ENCODE measurements around the gene THTPA. TPM values are rescaled to one million over a fixed set of nuclear protein-coding genes. Genes with fewer than 3 reads are reported as not detected.

Gene THTPA
- total RNA-seq, 1 donor from 2014 or later: 20.2 TPM

DNA sequence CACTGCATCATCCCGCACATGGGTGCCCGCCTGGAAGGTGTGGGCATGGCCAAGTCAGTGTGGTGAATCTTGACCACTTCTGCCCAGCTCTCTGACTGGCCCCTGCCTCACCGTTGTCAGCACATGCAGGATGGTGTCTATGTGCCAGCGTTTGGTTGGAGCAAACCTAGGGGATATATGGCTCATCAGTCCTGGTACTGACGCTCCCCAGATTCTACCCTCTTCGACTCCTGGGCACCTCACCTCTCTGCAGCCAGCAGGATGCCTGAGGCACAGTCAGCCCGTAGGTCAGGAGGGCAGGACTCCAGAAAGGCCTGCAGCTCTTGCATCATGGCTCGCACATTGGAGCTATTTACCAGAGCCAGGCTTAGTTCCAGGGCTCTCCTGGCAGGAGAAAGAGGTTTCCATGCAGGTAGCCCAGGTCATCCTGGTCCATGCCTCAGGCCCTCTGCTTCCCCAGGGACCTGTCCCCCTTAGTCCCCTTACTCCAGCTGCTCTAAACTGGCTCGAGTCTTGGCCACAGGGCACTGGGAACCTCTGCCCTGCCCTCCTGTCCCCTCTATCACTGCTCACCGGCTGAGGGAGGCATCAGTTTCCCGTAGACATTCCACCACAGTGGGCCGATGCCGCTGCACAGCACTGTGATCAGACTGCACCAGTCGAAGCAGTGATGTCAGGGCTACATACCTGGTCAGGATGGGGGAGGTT is 7.6 kb downstream of the THTPA start:
- DNase-seq (no peak), ATAC-seq (no peak)
- intact Hi-C loops (cut with micrococcal nuclease): no loop called here

- ATAC-seq (no peak), DNase-seq (no peak)
- intact Hi-C loops (cut with micrococcal nuclease): no loop called here
Measured at GRCh38 chr14:23564181-23564812, 8.2 kb downstream of the THTPA start.

- intact Hi-C loops (cut with micrococcal nuclease): no loop called here
- ATAC-seq: no peak
- DNase-seq: no peak
Measured at GRCh38 chr14:23564876-23565275, 8.8 kb downstream of the THTPA start.

DNA sequence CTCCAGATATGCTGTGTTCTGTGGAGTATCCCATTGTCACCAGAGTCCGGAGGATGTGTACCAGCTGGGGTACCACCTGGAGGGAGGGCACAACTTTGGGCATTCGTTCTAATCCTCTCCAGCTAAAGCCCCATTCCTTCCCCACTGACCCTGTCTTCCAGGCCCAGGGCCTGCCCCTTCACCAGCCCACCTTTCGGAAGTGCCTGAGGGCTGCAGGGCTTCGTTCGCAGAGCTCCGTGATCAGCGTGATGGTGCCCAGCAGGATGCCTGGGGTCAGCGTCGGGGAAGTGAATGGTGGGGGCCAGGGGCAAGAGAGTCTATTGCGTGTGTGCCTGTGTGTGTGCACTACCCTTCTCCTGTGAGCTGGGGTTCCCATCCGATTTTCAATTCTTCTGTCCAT is 9.6 kb downstream of the THTPA start:
- ATAC-seq: no peak
- DNase-seq: no peak
- intact Hi-C loops (cut with micrococcal nuclease): no loop called here

DNA sequence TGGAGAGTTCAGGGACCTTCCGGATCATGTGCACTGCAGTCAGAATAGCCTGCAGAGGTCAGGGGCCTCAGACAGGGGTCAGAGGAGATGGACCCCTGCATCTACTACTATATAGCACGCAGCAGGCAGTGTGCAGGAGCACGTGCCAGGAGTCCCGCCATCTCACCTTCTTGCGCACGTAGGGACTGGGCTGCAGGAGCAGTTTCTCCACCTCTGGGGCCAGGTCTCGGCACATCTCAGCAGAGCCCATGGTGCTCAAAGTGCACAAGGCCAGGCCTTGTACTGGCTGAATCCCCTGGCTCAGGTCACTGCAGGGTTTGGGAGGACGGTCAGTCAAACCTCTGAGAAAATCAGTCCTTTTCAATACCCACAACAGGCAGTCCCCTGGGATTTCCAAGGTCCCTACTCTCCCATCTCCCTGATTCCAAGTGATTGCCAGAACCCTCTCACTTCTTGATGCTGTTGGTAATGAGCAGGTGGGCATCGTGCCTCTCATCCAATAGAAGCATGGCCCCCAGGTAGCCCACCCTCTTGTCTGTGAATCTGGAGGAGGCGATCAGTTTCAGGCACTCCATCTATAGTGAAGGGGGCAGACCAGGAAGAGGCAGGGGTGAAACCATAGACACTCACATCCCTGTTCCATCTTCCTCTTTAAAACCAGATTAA is 10.2 kb downstream of the THTPA start:
- DNase-seq (no peak), ATAC-seq (no peak)
- intact Hi-C loops (cut with micrococcal nuclease): no loop called here

DNA sequence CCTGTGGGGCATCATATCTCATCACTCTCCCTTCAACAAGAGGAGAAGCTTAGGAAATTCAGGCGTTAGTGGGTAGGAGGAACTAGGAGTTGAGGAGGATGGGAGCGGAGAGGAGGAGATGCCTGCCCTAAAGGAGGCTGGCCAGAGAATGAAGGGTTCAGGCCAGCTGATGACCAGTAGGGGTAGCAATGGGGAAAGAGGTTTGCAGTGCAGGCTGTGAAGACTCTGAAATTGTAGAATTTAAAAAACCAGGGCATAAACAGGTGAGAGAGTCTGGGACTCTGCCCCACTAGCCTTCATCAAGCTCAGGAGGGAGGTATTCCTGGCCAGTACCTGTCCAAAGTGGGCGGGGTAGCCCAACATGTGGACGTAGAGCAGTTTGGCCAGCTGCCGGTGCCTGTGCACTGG is 10.7 kb downstream of the THTPA start:
- DNase-seq: no peak
- intact Hi-C loops (cut with micrococcal nuclease): no loop called here
- peak; percentile 9 for ATAC-seq

DNA sequence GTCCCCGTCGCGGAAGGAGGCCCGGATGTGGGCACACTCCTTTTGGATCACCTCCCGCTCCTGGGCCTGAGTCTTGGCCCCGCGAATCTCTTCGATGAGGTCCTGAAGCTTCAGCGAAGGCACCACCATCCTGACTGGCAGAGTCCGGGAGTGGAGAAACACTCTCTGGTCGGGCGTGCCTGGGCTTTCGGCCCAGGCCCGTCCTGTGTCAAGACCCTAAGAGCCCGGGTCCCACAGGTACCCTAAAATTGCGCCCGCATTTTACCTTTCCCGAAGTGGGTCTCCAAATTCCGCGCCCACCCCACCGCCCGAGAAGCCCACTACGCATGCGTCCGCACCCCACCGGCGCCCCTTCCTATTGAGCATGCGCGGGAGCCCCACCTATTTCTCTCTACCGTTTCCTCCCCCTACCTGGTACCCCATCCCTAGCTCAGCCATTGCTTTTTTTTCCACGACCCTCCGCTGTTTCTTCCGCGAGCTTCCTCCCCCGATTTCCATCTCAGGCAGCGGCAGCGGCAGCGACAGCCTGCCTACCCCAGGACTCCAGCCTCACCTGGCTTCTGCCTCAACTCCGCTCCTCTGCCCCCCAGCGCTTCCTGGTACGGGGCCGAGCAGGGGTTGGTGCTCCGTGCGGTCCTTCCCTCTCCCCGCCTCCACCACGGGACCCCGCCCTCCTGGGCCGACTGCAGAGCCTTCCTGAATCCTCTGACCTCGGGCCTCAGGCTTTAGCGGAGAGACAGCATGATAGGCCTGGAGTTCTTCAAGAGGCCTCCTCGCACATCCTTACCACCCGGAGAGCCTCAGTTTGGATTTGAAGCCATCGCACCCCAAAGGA is 11.3 kb downstream of the THTPA start, which contains the start of gene AP1G2:
TSS of gene AP1G2 (minus strand) at position 606 of the 835 bp plus-strand sequence. CDS start at position 129, 477 bp downstream.
- peak; percentile 89 for DNase-seq
- peak; percentile 79 for ATAC-seq
- intact Hi-C loops (cut with micrococcal nuclease): no loop called here

DNA sequence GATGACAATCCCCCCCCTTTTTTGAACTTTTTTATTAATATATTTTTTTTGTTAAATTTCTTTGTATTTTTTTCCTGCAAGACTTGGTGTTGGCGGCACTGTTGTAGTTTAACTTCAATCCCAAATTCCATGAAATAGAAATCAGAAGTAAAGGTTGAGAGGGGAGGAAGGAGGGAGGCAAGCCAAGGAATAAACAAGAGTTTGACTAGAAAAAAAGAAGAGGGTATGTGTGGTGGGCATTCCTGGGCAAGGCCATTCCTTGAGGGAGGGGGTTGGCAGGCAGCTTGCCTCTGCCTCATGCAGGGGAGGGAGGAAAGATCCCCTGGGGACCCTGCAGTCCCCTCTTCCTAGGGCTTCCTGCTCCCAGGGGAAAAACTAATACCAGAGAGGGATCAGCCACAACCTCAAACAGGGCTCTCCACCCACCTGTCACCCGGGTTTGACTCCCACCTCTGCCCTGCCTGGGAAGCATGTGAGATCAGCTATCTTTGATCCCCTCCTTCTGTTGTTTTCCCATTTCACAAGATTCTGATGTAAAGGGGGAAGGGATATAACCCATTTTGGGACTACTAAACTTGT is 12.0 kb downstream of the THTPA start:
- ATAC-seq: no peak
- no peak for DNase-seq
- intact Hi-C loops (cut with micrococcal nuclease): no loop called here

DNA sequence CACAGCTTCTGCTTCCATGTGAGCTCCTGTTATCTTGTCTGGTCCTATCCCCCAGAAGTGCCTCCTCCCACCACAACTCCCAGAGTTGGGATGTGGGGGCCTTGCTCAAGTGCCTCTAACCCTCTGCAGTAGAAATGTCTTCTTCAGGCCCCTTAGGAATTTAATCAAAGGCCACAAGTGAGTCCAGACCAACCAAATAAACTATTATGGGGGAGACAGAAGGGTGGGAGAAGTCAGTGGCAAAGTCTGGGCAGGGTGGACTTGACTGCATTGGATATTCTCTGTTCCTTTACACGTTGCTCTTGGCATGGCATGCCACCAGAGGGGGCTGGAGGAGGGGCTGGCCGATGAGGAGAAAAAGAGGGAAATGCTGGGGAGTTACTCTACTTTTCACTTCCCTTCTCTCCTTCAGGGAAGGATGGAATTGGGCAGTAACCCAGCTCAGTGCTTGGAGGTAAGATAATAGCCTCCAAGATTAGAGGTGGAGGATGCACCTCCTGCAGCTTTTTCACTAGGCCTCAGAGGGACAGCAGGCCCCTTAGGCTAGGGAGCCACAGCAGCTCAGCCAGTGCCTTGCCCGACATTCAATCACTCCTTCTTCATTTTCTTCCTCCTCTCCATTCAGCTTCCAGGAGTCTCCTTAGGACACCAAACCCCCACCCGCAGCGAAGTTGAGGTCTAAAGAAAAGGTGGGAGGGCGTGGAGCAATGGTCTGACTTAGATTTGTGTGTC is 12.7 kb downstream of the THTPA start:
- intact Hi-C loops (cut with micrococcal nuclease): no loop called here
- DNase-seq: no peak
- ATAC-seq: no peak

- ATAC-seq (peak; percentile 18), DNase-seq (no peak)
- intact Hi-C loops (cut with micrococcal nuclease): no loop called here
Measured at GRCh38 chr14:23569443-23570151, 13.5 kb downstream of the THTPA start.

GRCh38 chr14:23570806-23571483 is 14.9 kb downstream of the THTPA start:
- intact Hi-C loops (cut with micrococcal nuclease): no loop called here
- ATAC-seq (no peak), DNase-seq (no peak)

- intact Hi-C loops (cut with micrococcal nuclease): no loop called here
- DNase-seq: no peak
- no peak for ATAC-seq
Measured at GRCh38 chr14:23571701-23572523, 15.8 kb downstream of the THTPA start.

DNA sequence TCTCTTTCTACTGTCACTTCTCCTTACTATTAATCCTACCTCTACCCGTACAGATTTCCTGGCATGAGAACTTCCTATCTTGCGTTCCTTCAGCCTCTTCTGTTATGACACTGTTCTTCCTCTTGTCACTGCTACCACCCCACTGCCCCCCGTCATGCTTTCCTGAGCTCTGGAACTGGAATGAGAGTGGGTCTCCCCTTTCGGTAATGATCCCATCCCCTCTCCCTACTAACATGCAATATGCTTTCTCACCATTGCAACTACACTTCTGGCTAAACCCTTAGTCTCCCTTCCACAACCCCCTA is 16.4 kb downstream of the THTPA start:
- DNase-seq (no peak), ATAC-seq (no peak)
- intact Hi-C loops (cut with micrococcal nuclease): no loop called here

DNA sequence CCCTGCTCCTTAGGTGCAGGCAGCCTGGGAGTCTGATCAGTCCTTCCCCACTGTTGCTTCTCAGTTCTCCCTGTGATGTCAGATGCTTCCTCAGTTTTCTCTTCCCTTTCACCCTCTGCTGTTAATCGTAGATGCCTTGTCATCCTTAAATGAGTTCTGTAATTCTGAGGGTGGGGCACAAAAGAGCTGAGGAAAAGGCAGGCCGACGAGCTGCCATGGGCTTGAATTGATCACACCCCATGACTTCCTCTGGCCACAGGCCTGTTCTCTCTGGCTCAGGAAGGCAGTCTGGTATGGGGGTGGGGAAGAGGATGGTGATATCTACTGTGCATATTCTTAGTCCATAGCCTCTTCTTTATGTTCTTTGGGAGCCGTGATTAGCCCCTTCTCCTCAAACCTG is 16.8 kb downstream of the THTPA start:
- no peak for DNase-seq
- intact Hi-C loops (cut with micrococcal nuclease): no loop called here
- ATAC-seq: peak; percentile 53

- DNase-seq (no peak), ATAC-seq (no peak)
- intact Hi-C loops (cut with micrococcal nuclease): no loop called here
Measured at GRCh38 chr14:23573384-23574015, 17.4 kb downstream of the THTPA start.

GRCh38 chr14:23577004-23577681 is 21.1 kb downstream of the THTPA start:
- no peak for DNase-seq
- ATAC-seq: peak; percentile 35

More at GRCh38 chr14:23577004-23577681, 21.1 kb downstream of the THTPA start:
- intact Hi-C loops (cut with micrococcal nuclease): no loop called here

All from left ventricle myocardium superior (tissue), 1 donor.